HG03045 (cell line): ENCODE measurements around the gene UBR4.

Experiments
- ATAC-seq: cut with Tn5 transposase; IDR thresholded peaks from one replicate; pipeline ENCODE4 v1.9.1; 2021; ENCODE audit warnings: mild to moderate bottlenecking, moderate library complexity; ENCODE audit not compliant: unreplicated experiment

Gene UBR4

GRCh38 chr1:19100028-19100427 lies 110.0 kb downstream of the UBR4 start:
- ATAC-seq, result no peak

- ATAC-seq, result no peak
Measured at GRCh38 chr1:19096990-19097389, 113.1 kb downstream of the UBR4 start.

GRCh38 chr1:19096036-19096833 lies 113.8 kb downstream of the UBR4 start:
- no peak for ATAC-seq

GRCh38 chr1:19091196-19091953 lies 118.7 kb downstream of the UBR4 start:
- ATAC-seq, result no peak

- ATAC-seq, result no peak
Measured at GRCh38 chr1:19089524-19089923, 120.5 kb downstream of the UBR4 start.

GRCh38 chr1:19088717-19089442 lies 121.2 kb downstream of the UBR4 start:
- ATAC-seq, result no peak

GRCh38 chr1:19087737-19088594 lies 122.1 kb downstream of the UBR4 start:
- ATAC-seq, result no peak

- ATAC-seq, result no peak
Measured at GRCh38 chr1:19087017-19087736, 122.9 kb downstream of the UBR4 start.

GRCh38 chr1:19086176-19086875 lies 123.7 kb downstream of the UBR4 start:
- ATAC-seq, result no peak

GRCh38 chr1:19084206-19084738 lies 125.8 kb downstream of the UBR4 start:
- no peak for ATAC-seq

GRCh38 chr1:19083081-19083480 lies 127.0 kb downstream of the UBR4 start:
- no peak for ATAC-seq

GRCh38 chr1:19081218-19081893 lies 128.7 kb downstream of the UBR4 start:
- ATAC-seq, result no peak

- ATAC-seq, result no peak
Measured at GRCh38 chr1:19080721-19081120, 129.3 kb downstream of the UBR4 start.

- no peak for ATAC-seq
Measured at GRCh38 chr1:19079541-19080472, 130.3 kb downstream of the UBR4 start.

GRCh38 chr1:19078536-19078935 lies 131.5 kb downstream of the UBR4 start:
- ATAC-seq, result no peak

- no peak for ATAC-seq
Measured at GRCh38 chr1:19076841-19077616, 133.0 kb downstream of the UBR4 start.
